Measurements from ENCODE around the gene RCAN1. TPM values are rescaled to one million over a fixed set of nuclear protein-coding genes. Genes with fewer than 3 reads are reported as not detected.
A peak's percentile ranks its signal among the peaks of the same experiment; 100 is the strongest.

The RCAN1 gene
- polyA plus RNA-seq, 6 donors from 2014 or later, result 8.4 to 16.8 (median 12.1) TPM

GRCh38 chr21:34639882-34640788 lies 25.2 kb upstream of the RCAN1 start:
- peak overlapping the region in 1 of 8 donors; percentile 24 for H3K4me3 Mint-ChIP-seq
- ATAC-seq (ENCODE audit: low read depth in 2 of 2), result no peak
- H3K4me1 Mint-ChIP-seq, result peaks cover 24 to 26% (median 25%) of the 10 kb centered on the region in 3 donors

GRCh38 chr21:34639250-34639649 lies 24.3 kb upstream of the RCAN1 start:
- peaks cover 0 to 7% (median 2%) of the 10 kb centered on the region in 3 donors for H3K27me3 Mint-ChIP-seq
- no peak for ATAC-seq (ENCODE audit: low read depth in 2 of 2)
- H3K9me3 Mint-ChIP-seq, result peaks cover 0 to 1% (median 0%) of the 10 kb centered on the region in 7 donors
- H3K4me3 Mint-ChIP-seq, result no peak overlapping the region
- H3K36me3 Mint-ChIP-seq, result no peaks in the 10 kb centered on the region
- DNase-seq, result no peak
- H3K4me1 Mint-ChIP-seq, result peaks cover 24 to 26% (median 25%) of the 10 kb centered on the region in 3 donors
- H3K27ac Mint-ChIP-seq, result peak overlapping the region in 1 of 6 donors; percentile 42

More at GRCh38 chr21:34639882-34640788, 25.2 kb upstream of the RCAN1 start:
- Mint-ChIP-seq H3K36me3 (no peaks in the 10 kb centered on the region), H3K9me3 (peaks cover 0 to 1% (median 0%) of the 10 kb centered on the region in 7 donors), H3K27ac (peak overlapping the region in 1 of 6 donors; percentile 72), H3K27me3 (no peaks in the 10 kb centered on the region)
- DNase-seq, result no peak

- Mint-ChIP-seq H3K9me3 (peaks cover 0 to 1% (median 0%) of the 10 kb centered on the region in 7 donors), H3K4me1 (peaks cover 13 to 16% (median 16%) of the 10 kb centered on the region in 3 donors), H3K36me3 (no peaks in the 10 kb centered on the region), H3K4me3 (no peak overlapping the region), H3K27ac (peak overlapping the region in 1 of 6 donors; percentile 12), H3K27me3 (peaks cover 0 to 16% (median 13%) of the 10 kb centered on the region in 3 donors)
- no peak for ATAC-seq (ENCODE audit: low read depth in 2 of 2)
- DNase-seq, result no peak
Observed at GRCh38 chr21:34636961-34637360, 22.0 kb upstream of the RCAN1 start.

GRCh38 chr21:34635307-34635706 lies 20.4 kb upstream of the RCAN1 start:
- no peak overlapping the region for H3K4me3 Mint-ChIP-seq
- DNase-seq, result no peak
- H3K27ac Mint-ChIP-seq, result no peak overlapping the region
- peaks cover 3 to 4% (median 4%) of the 10 kb centered on the region in 3 donors for H3K4me1 Mint-ChIP-seq
- peaks cover 0 to 2% (median 0%) of the 10 kb centered on the region in 7 donors for H3K9me3 Mint-ChIP-seq
- no peaks in the 10 kb centered on the region for H3K36me3 Mint-ChIP-seq
- ATAC-seq (ENCODE audit: low read depth in 2 of 2), result no peak
- peaks cover 0 to 16% (median 13%) of the 10 kb centered on the region in 3 donors for H3K27me3 Mint-ChIP-seq

GRCh38 chr21:34632498-34632897 lies 17.6 kb upstream of the RCAN1 start:
- Mint-ChIP-seq H3K36me3 (no peaks in the 10 kb centered on the region), H3K4me1 (no peaks in the 10 kb centered on the region), H3K27me3 (peaks cover 0 to 16% (median 13%) of the 10 kb centered on the region in 3 donors), H3K9me3 (peaks cover 0 to 2% (median 0%) of the 10 kb centered on the region in 7 donors), H3K27ac (no peak overlapping the region), H3K4me3 (no peak overlapping the region)
- ATAC-seq (ENCODE audit: low read depth in 2 of 2), result no peak
- no peak for DNase-seq

DNA sequence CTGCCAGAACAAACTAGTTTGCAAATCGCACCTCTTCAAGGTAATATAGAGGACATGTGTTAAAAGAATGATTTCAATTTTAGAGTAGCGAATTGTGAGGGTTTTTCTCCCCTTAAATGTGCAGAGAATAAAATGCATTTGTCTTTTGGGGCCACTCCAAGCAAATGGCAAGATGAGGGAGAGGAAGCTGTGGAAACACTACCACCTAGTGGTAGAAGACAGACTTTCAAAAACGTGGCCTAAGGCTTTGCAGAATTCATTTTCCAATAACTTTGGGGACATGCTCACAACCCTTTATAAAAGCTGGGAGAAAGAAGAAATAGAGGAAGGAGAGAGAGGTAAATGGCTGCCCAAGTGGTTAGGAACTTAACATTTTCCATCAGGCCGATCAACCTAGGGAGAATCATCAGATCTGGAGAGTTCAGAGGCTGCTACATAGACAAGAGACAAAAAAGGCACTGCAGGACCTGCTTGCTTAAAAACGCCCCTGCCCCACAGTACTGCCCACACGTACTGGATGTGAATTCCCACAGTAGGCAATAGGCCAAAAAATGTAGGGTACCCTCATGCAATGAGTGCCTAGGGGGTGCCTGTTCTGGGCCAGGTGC lies 15.7 kb upstream of the RCAN1 start:
- H3K27me3 Mint-ChIP-seq, result peaks cover 6 to 22% (median 22%) of the 10 kb centered on the region in 3 donors
- no peaks in the 10 kb centered on the region for H3K4me1 Mint-ChIP-seq
- H3K36me3 Mint-ChIP-seq, result no peaks in the 10 kb centered on the region
- H3K27ac Mint-ChIP-seq, result no peak overlapping the region
- ATAC-seq (ENCODE audit: low read depth in 2 of 2) (peak; percentile 38 to 69), DNase-seq (peak; percentile 39)
- H3K9me3 Mint-ChIP-seq, result peaks cover 0 to 2% (median 0%) of the 10 kb centered on the region in 7 donors
- no peak overlapping the region for H3K4me3 Mint-ChIP-seq

- Mint-ChIP-seq H3K4me3 (no peak overlapping the region), H3K36me3 (no peaks in the 10 kb centered on the region), H3K4me1 (peaks cover 8 to 11% (median 10%) of the 10 kb centered on the region in 3 donors), H3K27me3 (peaks cover 6 to 29% (median 18%) of the 10 kb centered on the region in 3 donors), H3K9me3 (no peaks in the 10 kb centered on the region), H3K27ac (no peak overlapping the region)
- DNase-seq, result no peak
- no peak for ATAC-seq (ENCODE audit: low read depth in 2 of 2)
Observed at GRCh38 chr21:34626131-34626530, 11.2 kb upstream of the RCAN1 start.

GRCh38 chr21:34625030-34625593 lies 10.2 kb upstream of the RCAN1 start:
- ATAC-seq (ENCODE audit: low read depth in 2 of 2) (no peak), DNase-seq (no peak)
- H3K9me3 Mint-ChIP-seq, result no peaks in the 10 kb centered on the region
- peaks cover 6 to 29% (median 18%) of the 10 kb centered on the region in 3 donors for H3K27me3 Mint-ChIP-seq
- no peaks in the 10 kb centered on the region for H3K36me3 Mint-ChIP-seq
- no peak overlapping the region for H3K4me3 Mint-ChIP-seq
- H3K27ac Mint-ChIP-seq, result no peak overlapping the region
- H3K4me1 Mint-ChIP-seq, result peaks cover 8 to 11% (median 10%) of the 10 kb centered on the region in 3 donors

DNA sequence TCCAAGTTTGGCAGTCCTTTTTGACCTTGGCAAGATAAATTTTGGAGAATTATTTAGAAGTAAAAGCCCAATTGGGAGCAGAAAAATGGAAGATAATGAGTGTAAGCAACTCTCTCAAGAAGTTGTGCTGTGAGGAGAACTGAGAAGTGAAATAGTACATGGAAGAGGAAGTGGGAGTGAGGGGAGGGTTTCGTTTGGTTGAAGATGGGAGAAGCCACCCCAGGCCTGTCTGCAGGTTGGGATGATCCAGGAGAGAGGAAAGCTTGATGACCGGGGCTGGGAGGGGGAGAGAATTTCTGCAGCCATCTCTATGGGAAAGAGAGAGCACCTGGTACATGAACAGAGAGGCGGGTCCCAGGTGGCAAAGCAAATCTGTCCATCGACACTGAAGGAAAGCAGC lies 8.6 kb upstream of the RCAN1 start:
- peak overlapping the region in 1 of 8 donors; percentile 24 for H3K4me3 Mint-ChIP-seq
- no peak overlapping the region for H3K27ac Mint-ChIP-seq
- no peaks in the 10 kb centered on the region for H3K36me3 Mint-ChIP-seq
- DNase-seq (no peak), ATAC-seq (ENCODE audit: low read depth in 2 of 2) (no peak)
- H3K4me1 Mint-ChIP-seq, result peaks cover 8 to 11% (median 10%) of the 10 kb centered on the region in 3 donors
- H3K9me3 Mint-ChIP-seq, result no peaks in the 10 kb centered on the region
- H3K27me3 Mint-ChIP-seq, result peaks cover 6 to 29% (median 18%) of the 10 kb centered on the region in 3 donors

DNA sequence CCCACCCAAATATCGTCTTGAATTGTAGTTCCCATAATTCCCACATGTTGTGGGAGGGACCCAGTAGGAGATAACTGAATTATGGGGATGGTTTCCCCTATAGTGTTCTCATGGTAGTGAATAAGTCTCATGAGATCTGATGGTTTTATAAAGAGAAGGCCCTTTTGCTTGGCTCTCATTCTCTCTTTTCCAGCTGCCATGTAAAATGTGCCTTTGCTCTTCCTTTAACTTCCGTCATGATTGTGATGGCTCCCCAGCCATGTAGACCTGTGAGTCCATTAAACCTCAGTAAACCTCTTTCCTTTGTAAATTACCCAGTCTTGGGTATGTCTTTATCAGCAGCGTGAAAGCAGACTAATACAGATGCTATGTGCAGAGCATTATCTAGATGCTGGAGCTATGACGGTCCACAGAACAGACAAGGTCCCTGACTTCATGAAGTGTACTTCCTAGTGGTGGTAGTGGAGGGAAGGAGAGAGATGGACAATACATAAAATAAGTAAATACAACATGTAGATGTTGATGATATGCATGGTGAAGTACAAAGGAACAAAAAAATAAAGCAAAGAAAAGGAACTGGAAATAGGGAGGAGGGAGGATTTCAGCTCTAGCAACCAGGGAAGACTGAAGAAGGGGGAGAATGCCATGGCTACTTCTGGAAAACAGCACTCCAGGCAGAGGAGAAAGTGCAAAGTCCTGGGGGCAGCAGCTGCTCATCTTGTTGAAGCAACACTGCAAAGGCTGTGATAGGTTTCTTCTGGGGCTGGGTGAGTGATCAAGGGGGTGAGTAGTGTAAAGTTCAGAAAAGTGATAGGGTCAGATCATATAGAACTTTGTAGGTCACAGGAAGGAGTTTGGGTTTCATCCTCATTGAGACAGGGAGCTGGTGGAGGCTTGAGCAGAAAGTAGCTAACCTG lies 6.8 kb upstream of the RCAN1 start:
- no peaks in the 10 kb centered on the region for H3K36me3 Mint-ChIP-seq
- H3K27me3 Mint-ChIP-seq, result peaks cover 6 to 29% (median 18%) of the 10 kb centered on the region in 3 donors
- H3K4me3 Mint-ChIP-seq, result peak overlapping the region in 1 of 8 donors; percentile 31
- no peak for DNase-seq
- peaks cover 0 to 2% (median 0%) of the 10 kb centered on the region in 7 donors for H3K9me3 Mint-ChIP-seq
- no peak for ATAC-seq (ENCODE audit: low read depth in 2 of 2)
- H3K27ac Mint-ChIP-seq, result no peak overlapping the region
- peaks cover 8 to 11% (median 10%) of the 10 kb centered on the region in 3 donors for H3K4me1 Mint-ChIP-seq

- DNase-seq (no peak), ATAC-seq (ENCODE audit: low read depth in 2 of 2) (no peak)
- peak overlapping the region in 1 of 8 donors; percentile 15 for H3K4me3 Mint-ChIP-seq
- H3K4me1 Mint-ChIP-seq, result peaks cover 13 to 16% (median 15%) of the 10 kb centered on the region in 3 donors
- no peaks in the 10 kb centered on the region for H3K36me3 Mint-ChIP-seq
- H3K9me3 Mint-ChIP-seq, result peaks cover 0 to 2% (median 0%) of the 10 kb centered on the region in 7 donors
- no peak overlapping the region for H3K27ac Mint-ChIP-seq
- H3K27me3 Mint-ChIP-seq, result peaks cover 0 to 20% (median 12%) of the 10 kb centered on the region in 3 donors
Observed at GRCh38 chr21:34619841-34620665, 5.1 kb upstream of the RCAN1 start.

DNA sequence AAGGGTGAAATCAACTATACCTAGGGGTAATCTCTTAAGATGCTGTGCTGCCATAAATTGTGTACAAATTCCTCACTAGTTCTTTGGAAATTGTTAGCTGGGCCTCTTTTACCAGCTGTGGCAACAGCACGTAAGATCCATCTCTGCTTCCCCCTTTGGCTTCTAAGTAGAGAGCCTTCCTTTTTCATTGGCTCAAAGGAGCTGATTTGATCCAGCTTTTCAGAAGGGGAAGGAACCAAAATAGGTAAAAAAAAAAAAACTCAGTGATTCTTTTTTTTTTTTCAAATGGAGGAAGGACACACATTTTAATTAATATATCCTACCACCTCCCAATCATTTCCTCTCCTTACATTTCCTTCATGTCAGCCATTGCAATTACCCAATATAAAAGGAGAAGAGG lies 4.0 kb upstream of the RCAN1 start:
- H3K4me3 Mint-ChIP-seq, result peak overlapping the region in 1 of 8 donors; percentile 12
- peaks cover 16 to 20% (median 17%) of the 10 kb centered on the region in 3 donors for H3K4me1 Mint-ChIP-seq
- peaks cover 0 to 2% (median 0%) of the 10 kb centered on the region in 7 donors for H3K9me3 Mint-ChIP-seq
- no peak overlapping the region for H3K27ac Mint-ChIP-seq
- H3K36me3 Mint-ChIP-seq, result no peaks in the 10 kb centered on the region
- ATAC-seq (ENCODE audit: low read depth in 2 of 2) (no peak), DNase-seq (no peak)
- peaks cover 0 to 20% (median 12%) of the 10 kb centered on the region in 3 donors for H3K27me3 Mint-ChIP-seq

All from naive B cell (primary cell).